WTC11 (cell line): ENCODE data around the gene KRTAP25-1. TPM values are rescaled to one million over a fixed set of nuclear protein-coding genes. Genes with fewer than 3 reads are reported as not detected.

Source experiments
- ATAC-seq: fragments of 200-7000 bp; cut with Tn5 transposase; 2 replicates; pipeline ENCODE4 v1.10.0; 2021; ENCODE audit warnings: mild to moderate bottlenecking, moderate library complexity
- CTCF ChIA-PET: fragments of 300-600 bp; sonication (Branson Sonifier 250); formaldehyde crosslinking; loops from one replicate; lab custom pipeline; 2021; ENCODE audit warnings: antibody characterized with exemption; lab: Charles Lee
- POLR2A ChIA-PET: fragments of 350-600 bp; sonication (Branson Sonifier 250); formaldehyde crosslinking; loops from one replicate; lab custom pipeline; 2021; ENCODE audit warnings: antibody characterized with exemption; lab: Charles Lee
- DNase-seq: peaks from one replicate; pipeline ENCODE4 v3.0.0; 2021; ENCODE audit warnings: low spot score
- H3K27ac Mint-ChIP-seq: 2 replicates; pipeline ENCODE4 v1.8.0; 2021; ENCODE audit warnings: mixed read lengths
- H3K27me3 Mint-ChIP-seq: 2 replicates; pipeline ENCODE4 v1.8.0; 2021; ENCODE audit warnings: low read depth, mild to moderate bottlenecking, moderate library complexity, mixed read lengths
- H3K36me3 Mint-ChIP-seq: 2 replicates; pipeline ENCODE4 v1.8.0; 2021; ENCODE audit warnings: mixed read lengths
- H3K4me1 Mint-ChIP-seq: 2 replicates; pipeline ENCODE4 v1.8.0; 2022; ENCODE audit warnings: mixed read lengths
- H3K4me3 Mint-ChIP-seq: 2 replicates; pipeline ENCODE4 v1.8.0; 2021; ENCODE audit warnings: mild to moderate bottlenecking, moderate library complexity, mixed read lengths
- H3K9me3 Mint-ChIP-seq: 2 replicates; pipeline ENCODE4 v1.8.0; 2021; ENCODE audit warnings: mixed read lengths
- ATF1 ChIP-seq: sonication (generic); formaldehyde crosslinking; IDR thresholded peaks from 2 replicates; pipeline ENCODE4 v1.8.1; 2023; ENCODE audit warnings: mild to moderate bottlenecking, moderate library complexity, missing genetic modification reagents
- ATF2 ChIP-seq: sonication (generic); formaldehyde crosslinking; IDR thresholded peaks from 2 replicates; pipeline ENCODE4 v1.8.1; 2022; ENCODE audit warnings: low read depth, missing genetic modification reagents, borderline replicate concordance
- ATF3 ChIP-seq: sonication (generic); formaldehyde crosslinking; conservative IDR thresholded peaks from 2 replicates; pipeline ENCODE4 v1.8.1; 2022; ENCODE audit warnings: mild to moderate bottlenecking, missing genetic modification reagents
- CDX4 ChIP-seq: fragments of 250-450 bp; sonication (Bioruptor Pico); IDR thresholded peaks from 2 replicates; pipeline ENCODE4 v1.9.0; 2021; ENCODE audit warnings: moderate library complexity, mild to moderate bottlenecking, inconsistent platforms, borderline replicate concordance
- CREM ChIP-seq: sonication (generic); formaldehyde crosslinking; IDR thresholded peaks from 2 replicates; pipeline ENCODE4 v1.8.1; 2022; ENCODE audit warnings: mild to moderate bottlenecking, missing genetic modification reagents, moderate library complexity
- EMX1 ChIP-seq: fragments of 250-450 bp; sonication (Bioruptor Pico); IDR thresholded peaks from 2 replicates; pipeline ENCODE4 v1.8.0; 2021; ENCODE audit warnings: mild to moderate bottlenecking
- ERG ChIP-seq: fragments of 250-450 bp; sonication (Bioruptor Pico); IDR thresholded peaks from 2 replicates; pipeline ENCODE4 v1.8.0; 2021; ENCODE audit warnings: mild to moderate bottlenecking
- HMGXB4 ChIP-seq: sonication (generic); formaldehyde crosslinking; IDR thresholded peaks from 2 replicates; pipeline ENCODE4 v1.8.1; 2023; ENCODE audit warnings: mild to moderate bottlenecking, moderate library complexity, missing genetic modification reagents
- JAZF1 ChIP-seq: fragments of 250-450 bp; sonication (Bioruptor Pico); IDR thresholded peaks from 2 replicates; pipeline ENCODE4 v1.9.0; 2021; ENCODE audit warnings: moderate library complexity, mild to moderate bottlenecking, inconsistent platforms
- MAX ChIP-seq: sonication (generic); formaldehyde crosslinking; IDR thresholded peaks from 2 replicates; pipeline ENCODE4 v1.8.0; 2022; ENCODE audit warnings: mild to moderate bottlenecking, missing genetic modification reagents
- MXD4 ChIP-seq: fragments of 250-450 bp; sonication (Bioruptor Pico); IDR thresholded peaks from 2 replicates; pipeline ENCODE4 v1.8.0; 2021; ENCODE audit warnings: mild to moderate bottlenecking, moderate library complexity, borderline replicate concordance
- NFATC4 ChIP-seq: fragments of 250-450 bp; sonication (Bioruptor Pico); IDR thresholded peaks from 2 replicates; pipeline ENCODE4 v1.9.0; 2021; ENCODE audit warnings: mild to moderate bottlenecking
- PRRX2 ChIP-seq: fragments of 250-450 bp; sonication (Bioruptor Pico); IDR thresholded peaks from 2 replicates; pipeline ENCODE4 v1.8.0; 2021; ENCODE audit warnings: mild to moderate bottlenecking
- RORB ChIP-seq: fragments of 250-450 bp; sonication (Bioruptor Pico); IDR thresholded peaks from 2 replicates; pipeline ENCODE4 v1.9.0; 2021; ENCODE audit warnings: mild to moderate bottlenecking
- TEAD4 ChIP-seq: sonication (generic); formaldehyde crosslinking; IDR thresholded peaks from 2 replicates; pipeline ENCODE4 v1.8.0; 2022; ENCODE audit warnings: mild to moderate bottlenecking, missing genetic modification reagents
- ZBTB43 ChIP-seq: sonication (generic); formaldehyde crosslinking; IDR thresholded peaks from 2 replicates; pipeline ENCODE4 v1.8.1; 2023; ENCODE audit warnings: mild to moderate bottlenecking, missing genetic modification reagents
- ZMAT4 ChIP-seq: fragments of 250-450 bp; sonication (Bioruptor Pico); IDR thresholded peaks from 2 replicates; pipeline ENCODE4 v1.9.0; 2021; ENCODE audit warnings: mild to moderate bottlenecking
- ZNF121 ChIP-seq: sonication (generic); formaldehyde crosslinking; IDR thresholded peaks from 2 replicates; pipeline ENCODE4 v1.8.0; 2023; ENCODE audit warnings: missing genetic modification reagents
- ZNF138 ChIP-seq: sonication (generic); formaldehyde crosslinking; conservative IDR thresholded peaks from 2 replicates; pipeline ENCODE4 v1.8.1; 2022; ENCODE audit warnings: mild to moderate bottlenecking, moderate library complexity, missing genetic modification reagents
- ZNF263 ChIP-seq: sonication (generic); formaldehyde crosslinking; IDR thresholded peaks from 2 replicates; pipeline ENCODE4 v1.8.1; 2022; ENCODE audit warnings: low read depth, mild to moderate bottlenecking, moderate library complexity, missing genetic modification reagents
- ZNF425 ChIP-seq: fragments of 250-450 bp; sonication (Bioruptor Pico); conservative IDR thresholded peaks from 2 replicates; pipeline ENCODE4 v1.9.0; 2021; ENCODE audit warnings: mild to moderate bottlenecking
- total RNA-seq: library from RNA; stranded (reverse); gene quantifications from 3 replicates; pipeline ENCODE4 v1.2.3, GENCODE V29; 2021

KRTAP25-1 gene
- total RNA-seq, 1 experiment from 2014 or later, result not detected

GRCh38 chr21:30256100-30256499 lies 33.2 kb downstream of the KRTAP25-1 start:
- H3K9me3 Mint-ChIP-seq, result peaks cover 8% of the 10 kb centered on the region
- H3K27me3 Mint-ChIP-seq, result no peaks in the 10 kb centered on the region
- POLR2A ChIA-PET, result no interaction called here
- ATAC-seq, result no peak
- no peak for DNase-seq
- H3K36me3 Mint-ChIP-seq, result no peaks in the 10 kb centered on the region
- CTCF ChIA-PET, result no interaction called here
- H3K4me3 Mint-ChIP-seq, result no peak overlapping the region
- no peak overlapping the region for H3K27ac Mint-ChIP-seq
- TF ChIP-seq ZMAT4 (no peak), RORB (CRISPR knock-in tag) (no peak), ZNF121 (CRISPR knock-in tag) (no peak), ATF1 (CRISPR knock-in tag) (no peak), ATF2 (CRISPR knock-in tag) (no peak), ZNF263 (CRISPR knock-in tag) (no peak), NFATC4 (CRISPR knock-in tag) (no peak)
- H3K4me1 Mint-ChIP-seq, result no peaks in the 10 kb centered on the region

- POLR2A ChIA-PET, result no interaction called here
- H3K4me1 Mint-ChIP-seq, result no peaks in the 10 kb centered on the region
- no peak overlapping the region for H3K4me3 Mint-ChIP-seq
- peaks cover 8% of the 10 kb centered on the region for H3K9me3 Mint-ChIP-seq
- H3K27me3 Mint-ChIP-seq, result no peaks in the 10 kb centered on the region
- CTCF ChIA-PET, result interaction anchor here (1.6 kb wide), 1 partner anchor 13 kb away, joined by 5 read pairs; no protein-coding TSS in a partner anchor
- ATAC-seq, result no peak
- no peak for DNase-seq
- H3K27ac Mint-ChIP-seq, result no peak overlapping the region
- no peak for TF ChIP-seq PRRX2
- TF ChIP-seq CREM (CRISPR knock-in tag), result no peak
- TF ChIP-seq, all 79 proteins: peak for 0
- H3K36me3 Mint-ChIP-seq, result no peaks in the 10 kb centered on the region
These were observed 33.6 kb downstream of the KRTAP25-1 start for GRCh38 chr21:30255679-30256078.

- Mint-ChIP-seq H3K27me3 (no peaks in the 10 kb centered on the region; the same call in 1 of the 2 replicates), H3K9me3 (peaks cover 8% of the 10 kb centered on the region), H3K27ac (no peak overlapping the region), H3K4me3 (no peak overlapping the region), H3K36me3 (no peaks in the 10 kb centered on the region), H3K4me1 (no peaks in the 10 kb centered on the region)
- POLR2A ChIA-PET, result no interaction called here
- ATAC-seq, result no peak
- TF ChIP-seq ZNF425 (CRISPR knock-in tag) (no peak), EMX1 (CRISPR knock-in tag) (no peak), PRRX2 (no peak), ATF1 (CRISPR knock-in tag) (no peak), HMGXB4 (no peak), ZMAT4 (no peak), ZNF138 (CRISPR knock-in tag) (no peak), MXD4 (CRISPR knock-in tag) (no peak), CDX4 (no peak), JAZF1 (CRISPR knock-in tag) (no peak), ERG (CRISPR knock-in tag) (no peak), TEAD4 (CRISPR knock-in tag) (no peak), ZBTB43 (CRISPR knock-in tag) (no peak), MAX (CRISPR knock-in tag) (no peak), ATF3 (CRISPR knock-in tag) (no peak)
- DNase-seq, result no peak
- CTCF ChIA-PET, result no interaction called here
These were observed 37.5 kb downstream of the KRTAP25-1 start for GRCh38 chr21:30251781-30252180.
